A549 (cell line): ENCODE results near the gene TCEA2. TPM values are rescaled to one million over a fixed set of nuclear protein-coding genes. Genes with fewer than 3 reads are reported as not detected.

Experiments
- ATAC-seq, 2 experiments: fragments of 200-7000 bp in 1 of 2; fragments of >200 bp in 1 of 2; cut with Nextera tagmentation in 1 of 2; cut with Tn5 transposase in 1 of 2; 3 replicates each; pipeline versions ENCODE4 v1.8.0 to v1.9.1; 2018 to 2020; ENCODE audit warnings: mild to moderate bottlenecking in 1 of 2, moderate library complexity in 1 of 2
- CTCF ChIA-PET: fragments of 300-600 bp; sonication (Branson Sonifier 250); formaldehyde crosslinking; extraction: SDS; loops from one replicate; lab custom pipeline; 2021; ENCODE audit warnings: antibody characterized with exemption, inconsistent platforms; lab: Yijun Ruan, JAX
- POLR2A ChIA-PET: fragments of 350-600 bp; formaldehyde crosslinking; extraction: SDS; loops from one replicate; lab custom pipeline; 2021; ENCODE audit warnings: antibody characterized with exemption, inconsistent platforms; lab: Yijun Ruan, JAX
- DNase-seq, 2 experiments: peaks; one replicate each; pipeline versions ENCODE4 v3.0.0 to v3.0.0-alpha.2; 2011 to 2016; ENCODE audit warnings: low read depth in 1 of 2, low spot score in 1 of 2
- FAIRE-seq: peaks from 2 replicates; lab custom pipeline; 2011; peaks lifted over from hg19 to GRCh38; lab: Jason Lieb, UNC
- H3K27ac ChIP-seq, 2 experiments: fragments of >200 bp; sonication (Bioruptor Twin); formaldehyde crosslinking; 3 replicates each; pipeline ENCODE4 v1.5.1; 2016 to 2017
- H3K4me1 ChIP-seq: fragments of >200 bp; sonication (Bioruptor Twin); formaldehyde crosslinking; 3 replicates; pipeline ENCODE4 v1.6.1; 2016
- H3K4me2 ChIP-seq: fragments of >200 bp; sonication (Bioruptor Twin); formaldehyde crosslinking; 3 replicates; pipeline ENCODE4 v1.6.1; 2016
- H3K4me3 ChIP-seq: fragments of >200 bp; sonication (Bioruptor Twin); formaldehyde crosslinking; 3 replicates; pipeline ENCODE4 v1.5.1; 2016
- H3K9me3 ChIP-seq: fragments of >200 bp; sonication (Bioruptor Twin); formaldehyde crosslinking; 3 replicates; pipeline ENCODE4 v1.6.1; 2016
- ATOH8 ChIP-seq: fragments of 250-450 bp; sonication (Bioruptor Pico); IDR thresholded peaks from 2 replicates; pipeline ENCODE4 v1.5.0; 2020; ENCODE audit warnings: low read depth, mild to moderate bottlenecking, moderate library complexity
- BCL3 ChIP-seq: fragments of >200 bp; sonication (Bioruptor Twin); formaldehyde crosslinking; IDR thresholded peaks from 3 replicates; pipeline ENCODE4 v1.6.1; 2016
- CBX8 ChIP-seq: fragments of 200-600 bp; sonication (generic); IDR thresholded peaks from 2 replicates; pipeline ENCODE4 v1.6.1; 2016
- CEBPB ChIP-seq, 2 experiments: fragments of >200 bp in 1 of 2; sonication (Bioruptor Twin) in 1 of 2; formaldehyde crosslinking in 1 of 2; IDR thresholded peaks; 2 replicates each; pipeline ENCODE4 v1.6.1; 2012 to 2016
- CHD2 ChIP-seq: fragments of 150-350 bp; IDR thresholded peaks from 2 replicates; pipeline ENCODE4 v1.6.1; 2014; ENCODE audit warnings: low read length; ENCODE audit not compliant: partially characterized antibody
- CTCF ChIP-seq: fragments of >200 bp; sonication (Bioruptor Twin); formaldehyde crosslinking; IDR thresholded peaks from 3 replicates; pipeline ENCODE4 v1.5.1; 2016
- EP300 ChIP-seq, 2 experiments: fragments of >200 bp; sonication (Bioruptor Twin); formaldehyde crosslinking; IDR thresholded peaks; 2 replicates in 1 of 2; 3 replicates in 1 of 2; pipeline ENCODE4 v1.6.1; 2016 to 2017
- FOSL2 ChIP-seq, 2 experiments: fragments of 450-650 bp in 1 of 2; fragments of >200 bp in 1 of 2; sonication (Bioruptor Twin) in 1 of 2; formaldehyde crosslinking; IDR thresholded peaks; 2 replicates each; pipeline versions ENCODE4 v1.5.0 to v1.6.1; 2016 to 2020; ENCODE audit warnings: mild to moderate bottlenecking in 1 of 2, moderate library complexity in 1 of 2
- HOXA7 ChIP-seq: fragments of 250-450 bp; sonication (Bioruptor Pico); IDR thresholded peaks from 2 replicates; pipeline ENCODE4 v1.5.0; 2020; ENCODE audit warnings: mild to moderate bottlenecking, moderate library complexity
- HOXB13 ChIP-seq: fragments of 250-450 bp; sonication (Bioruptor Pico); IDR thresholded peaks from 2 replicates; pipeline ENCODE4 v1.5.0; 2020; ENCODE audit warnings: low read depth, mild to moderate bottlenecking, moderate library complexity
- KDM1A ChIP-seq: fragments of 200-600 bp; sonication (generic); IDR thresholded peaks from 2 replicates; pipeline ENCODE4 v1.6.1; 2016; ENCODE audit warnings: low read depth, mild to moderate bottlenecking
- KDM5A ChIP-seq: fragments of 200-600 bp; sonication (generic); IDR thresholded peaks from 2 replicates; pipeline ENCODE4 v1.6.1; 2016; ENCODE audit warnings: antibody characterized with exemption, mild to moderate bottlenecking
- NFE2L2 ChIP-seq: fragments of 150-350 bp; conservative IDR thresholded peaks from 2 replicates; pipeline ENCODE4 v1.6.1; 2014; ENCODE audit warnings: low read length
- NPAS2 ChIP-seq: fragments of 250-450 bp; sonication (Bioruptor Pico); IDR thresholded peaks from 2 replicates; pipeline ENCODE4 v1.8.0; 2022; ENCODE audit warnings: mild to moderate bottlenecking, moderate library complexity, borderline replicate concordance
- PHF8 ChIP-seq: fragments of 200-600 bp; sonication (generic); IDR thresholded peaks from 2 replicates; pipeline ENCODE4 v1.6.1; 2016; ENCODE audit warnings: low read depth, mild to moderate bottlenecking, antibody characterized with exemption, moderate library complexity, borderline replicate concordance
- POLR2A ChIP-seq: IDR thresholded peaks from 2 replicates; pipeline ENCODE4 v1.6.1; 2012; ENCODE audit warnings: mild to moderate bottlenecking, low read length
- RAD21 ChIP-seq, 2 experiments: fragments of >200 bp in 1 of 2; sonication (Bioruptor Twin) in 1 of 2; formaldehyde crosslinking in 1 of 2; IDR thresholded peaks in 1 of 2; conservative IDR thresholded peaks in 1 of 2; 2 replicates in 1 of 2; 3 replicates in 1 of 2; pipeline ENCODE4 v1.6.1; 2012 to 2018; ENCODE audit warnings: inconsistent platforms in 1 of 2
- SMC3 ChIP-seq: fragments of >200 bp; sonication (Bioruptor Twin); formaldehyde crosslinking; IDR thresholded peaks from 3 replicates; pipeline ENCODE4 v1.6.1; 2018; ENCODE audit warnings: inconsistent platforms
- TFCP2L1 ChIP-seq: fragments of 250-450 bp; sonication (Bioruptor Pico); IDR thresholded peaks from 2 replicates; pipeline ENCODE4 v1.5.0; 2021; ENCODE audit warnings: mild to moderate bottlenecking
- ZC3H11A ChIP-seq: fragments of 450-650 bp; IDR thresholded peaks from 2 replicates; pipeline ENCODE4 v1.6.1; 2014; ENCODE audit warnings: antibody characterized with exemption, mild to moderate bottlenecking
- ZNF302 ChIP-seq: fragments of 250-450 bp; sonication (Bioruptor Pico); IDR thresholded peaks from 2 replicates; pipeline ENCODE4 v1.9.0; 2021; ENCODE audit warnings: inconsistent platforms, mild to moderate bottlenecking, moderate library complexity
- WGBS: methylation state at CpG from one replicate; pipeline ENCODE4 v1.1.6; 2017; ENCODE audit errors: missing lambda C conversion rate; 5-methylcytosine and 5-hydroxymethylcytosine counted together
- polyA plus RNA-seq, 4 experiments: library from polyadenylated mRNA; depleted of rRNA in 3 of 4; stranded (reverse); fragments of >200 nt; fragmentation: RNase III in 1 of 4; extraction: RNeasy Plus Mini Kit Qiagen cat#74134 plus additional on column Dnase treatment in 1 of 4; gene quantifications; 2 replicates in 3 of 4; 3 replicates in 1 of 4; pipeline ENCODE4 v1.2.3, GENCODE V29; 2011 to 2017
- TF ChIP-seq, protein P1 (sequence below): IDR thresholded peaks from 2 replicates; pipeline ENCODE4 v1.6.1; 2012
- TF ChIP-seq, protein P2 (sequence below): fragments of 150-350 bp; IDR thresholded peaks from 2 replicates; pipeline ENCODE4 v1.6.1; 2014; ENCODE audit warnings: low read depth, mild to moderate bottlenecking, low read length
- TF ChIP-seq, protein P3 (sequence below): fragments of 450-650 bp; IDR thresholded peaks from 2 replicates; pipeline ENCODE4 v1.6.1; 2014; ENCODE audit warnings: antibody characterized with exemption

Gene TCEA2
- polyA plus RNA-seq, 2 of the 4 experiments (the other 2 are of a cell fraction): 11.2 to 29.8 TPM

DNA sequence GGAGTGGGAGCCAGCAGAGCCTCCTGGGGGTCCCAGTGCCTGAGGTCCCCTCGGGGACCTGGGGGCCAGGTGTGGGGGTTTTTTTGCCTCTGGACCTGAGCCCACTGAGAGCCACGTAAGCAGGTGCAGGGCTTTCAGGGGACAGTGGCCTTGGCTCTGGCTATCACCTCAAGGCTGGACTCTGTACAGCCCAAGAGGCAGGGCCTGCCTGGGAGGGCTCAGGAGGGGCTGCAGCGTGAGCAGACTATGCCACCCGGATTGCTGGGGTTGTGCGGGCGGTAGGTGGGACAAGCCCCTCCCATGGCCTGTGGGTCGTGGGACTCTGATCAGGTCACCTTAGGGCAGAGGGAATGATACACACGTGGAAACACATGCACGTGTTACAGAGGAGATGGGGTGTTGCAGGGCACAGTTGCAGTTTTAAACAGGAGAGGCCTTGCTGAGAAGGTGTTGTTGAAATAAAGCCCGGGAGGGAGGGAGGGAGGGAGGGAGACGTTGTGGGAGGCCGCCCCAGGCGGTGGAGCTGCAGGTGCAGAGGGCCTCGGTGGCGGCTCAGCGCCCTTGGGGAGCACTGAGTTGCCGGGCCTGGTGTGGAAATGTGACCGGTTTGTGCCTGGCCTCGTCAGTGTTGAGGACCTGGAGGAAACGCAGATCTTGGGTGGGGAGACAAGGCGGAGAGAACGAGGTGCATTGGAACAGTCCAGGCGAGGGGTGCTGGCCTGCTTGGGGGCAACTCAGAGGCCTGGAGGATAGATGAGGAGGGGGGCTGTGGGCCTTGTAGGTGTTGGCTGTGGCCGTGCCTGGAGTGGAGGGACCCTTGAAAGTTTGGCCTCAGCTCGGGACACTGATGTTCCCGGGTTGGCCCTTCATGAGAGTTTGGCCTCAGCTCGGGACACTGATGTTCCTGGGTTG, 2.3 kb downstream of the TCEA2 start:
- WGBS: 83% methylated on average over 25 of the region's 27 CpGs
- peak overlapping the region; percentile 99 for H3K4me2 ChIP-seq
- DNase-seq: no peak
- no peak for TF ChIP-seq EP300 (IDR thresholded peaks at IDR 0.05)
- TF ChIP-seq, all 56 proteins: peak for 0
- no peaks in the 10 kb centered on the region for H3K9me3 ChIP-seq
- FAIRE-seq (no peak), ATAC-seq (no peak)
- POLR2A ChIA-PET: interaction anchor here (1.0 kb wide), 2 partner anchors 11 to 85 kb away, joined by 3 read pairs; partner anchors contain the start of gene PRPF6
- peak overlapping the region; percentile 96 to 98; a peak in 5 of 6 replicates for H3K27ac ChIP-seq
- no peak overlapping the region for H3K4me3 ChIP-seq
- CTCF ChIA-PET: interaction anchor here (0.6 to 2.5 kb wide), 11 partner anchors 9 to 85 kb away, joined by 3 to 12 read pairs (median 5); partner anchors contain the start of gene RGS19
- peaks cover 41% of the 10 kb centered on the region for H3K4me1 ChIP-seq

DNA sequence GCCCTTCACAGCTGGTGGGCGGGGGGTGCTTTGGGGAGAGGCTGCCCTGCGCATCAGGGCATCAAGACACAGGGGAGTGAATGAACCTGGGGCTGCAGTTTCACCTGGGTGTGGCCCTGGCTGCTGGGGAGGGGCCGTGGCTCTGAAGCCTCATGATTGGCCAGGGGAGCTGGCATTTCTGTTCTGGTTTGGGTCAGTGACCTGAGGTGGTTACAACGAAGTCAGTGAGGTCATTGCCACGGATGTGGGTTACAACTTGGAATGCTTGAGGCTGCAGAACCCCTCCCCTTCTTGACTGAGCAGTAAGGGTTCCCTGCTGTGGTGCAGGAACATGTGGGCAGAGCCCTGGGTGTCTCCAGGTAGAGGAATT, 3.0 kb downstream of the TCEA2 start:
- TF ChIP-seq, protein P1, sequence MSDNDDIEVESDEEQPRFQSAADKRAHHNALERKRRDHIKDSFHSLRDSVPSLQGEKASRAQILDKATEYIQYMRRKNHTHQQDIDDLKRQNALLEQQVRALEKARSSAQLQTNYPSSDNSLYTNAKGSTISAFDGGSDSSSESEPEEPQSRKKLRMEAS: no peak
- no peak for TF ChIP-seq CTCF
- no peak for TF ChIP-seq HOXB13 (CRISPR knock-in tag)
- no peak for TF ChIP-seq NPAS2 (CRISPR knock-in tag)
- TF ChIP-seq CEBPB (IDR thresholded peaks at IDR 0.05): no peak
- TF ChIP-seq, protein P2, sequence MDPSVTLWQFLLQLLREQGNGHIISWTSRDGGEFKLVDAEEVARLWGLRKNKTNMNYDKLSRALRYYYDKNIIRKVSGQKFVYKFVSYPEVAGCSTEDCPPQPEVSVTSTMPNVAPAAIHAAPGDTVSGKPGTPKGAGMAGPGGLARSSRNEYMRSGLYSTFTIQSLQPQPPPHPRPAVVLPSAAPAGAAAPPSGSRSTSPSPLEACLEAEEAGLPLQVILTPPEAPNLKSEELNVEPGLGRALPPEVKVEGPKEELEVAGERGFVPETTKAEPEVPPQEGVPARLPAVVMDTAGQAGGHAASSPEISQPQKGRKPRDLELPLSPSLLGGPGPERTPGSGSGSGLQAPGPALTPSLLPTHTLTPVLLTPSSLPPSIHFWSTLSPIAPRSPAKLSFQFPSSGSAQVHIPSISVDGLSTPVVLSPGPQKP: no peak
- no peak for TF ChIP-seq CBX8
- no peak for TF ChIP-seq ZC3H11A
- TF ChIP-seq RAD21 (conservative IDR thresholded peaks at IDR 0.05 in 1 of 2, IDR thresholded peaks at IDR 0.05 in 1 of 2): no peak
- TF ChIP-seq ZNF302 (CRISPR knock-in tag): no peak
- no peak for TF ChIP-seq PHF8
- TF ChIP-seq KDM5A: no peak
- Histone ChIP-seq H3K4me3 (no peak overlapping the region), H3K4me1 (peaks cover 41% of the 10 kb centered on the region), H3K4me2 (peak overlapping the region; percentile 99; the same call in 2 of the 3 replicates), H3K27ac (peak overlapping the region in 1 of 2 experiments; percentile 98; a peak in 3 of 6 replicates), H3K9me3 (no peaks in the 10 kb centered on the region)
- WGBS: 33% methylated on average over 4 of the region's 5 CpGs
- no peak for FAIRE-seq
- ATAC-seq: no peak
- DNase-seq: peak in 1 of 2 experiments; percentile 61
- ChIA-PET CTCF (interaction anchor here (1.1 to 2.5 kb wide), 5 partner anchors 8 to 27 kb away, joined by 5 to 12 read pairs (median 8); partner anchors contain the start of gene RGS19), POLR2A (interaction anchor here (1.0 kb wide), 1 partner anchor 11 kb away, joined by 3 read pairs; no protein-coding TSS in a partner anchor)

DNA sequence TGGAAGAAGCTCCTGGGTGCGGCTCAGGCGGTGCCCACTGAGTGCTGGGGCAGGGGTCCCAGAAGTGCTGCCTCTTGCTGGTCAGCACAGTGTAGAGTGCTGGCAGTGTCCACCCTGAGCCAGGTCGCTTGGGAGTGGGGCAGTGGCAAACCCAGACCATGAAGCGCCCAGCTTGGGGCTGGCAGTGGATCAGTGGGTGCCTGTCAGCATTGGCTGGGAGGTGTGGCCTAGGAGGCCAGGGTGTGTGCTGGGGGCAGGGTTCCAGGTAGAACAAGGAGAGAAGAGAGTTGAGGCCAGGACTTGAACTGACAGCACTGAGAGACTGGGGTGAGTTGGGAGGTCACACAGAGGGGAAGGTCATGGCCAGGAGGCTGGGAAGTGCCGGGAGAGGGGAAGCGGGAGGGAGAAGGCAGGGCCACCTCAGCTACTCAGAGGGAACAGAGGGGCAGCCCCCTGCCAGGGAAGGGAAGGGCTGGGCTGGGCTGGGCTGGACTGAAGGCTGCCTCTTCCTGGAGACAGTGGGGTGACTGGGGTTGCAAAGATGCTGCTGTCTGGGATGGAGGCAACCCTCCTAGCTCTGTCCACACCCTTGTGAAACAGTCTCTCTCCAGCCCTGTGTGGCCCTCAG, 4.1 kb downstream of the TCEA2 start:
- Histone ChIP-seq H3K4me2 (no peak overlapping the region), H3K27ac (no peak overlapping the region), H3K4me3 (no peak overlapping the region), H3K4me1 (peaks cover 40% of the 10 kb centered on the region), H3K9me3 (no peaks in the 10 kb centered on the region)
- FAIRE-seq (no peak), DNase-seq (no peak), ATAC-seq (no peak)
- ChIA-PET POLR2A (no interaction called here), CTCF (interaction anchor here (1.1 to 2.5 kb wide), 6 partner anchors 9 to 31 kb away, joined by 4 to 12 read pairs (median 8); partner anchors contain the start of genes C20orf204 and RGS19)
- 68% methylated on average over 4 of the region's 6 CpGs for WGBS
- TF ChIP-seq FOSL2 (IDR thresholded peaks at IDR 0.05): no peak
- no peak for TF ChIP-seq FOSL2 (CRISPR knock-in tag; IDR thresholded peaks at IDR 0.05)
- no peak for TF ChIP-seq KDM1A
- no peak for TF ChIP-seq ATOH8 (CRISPR knock-in tag)
- TF ChIP-seq, protein P3, sequence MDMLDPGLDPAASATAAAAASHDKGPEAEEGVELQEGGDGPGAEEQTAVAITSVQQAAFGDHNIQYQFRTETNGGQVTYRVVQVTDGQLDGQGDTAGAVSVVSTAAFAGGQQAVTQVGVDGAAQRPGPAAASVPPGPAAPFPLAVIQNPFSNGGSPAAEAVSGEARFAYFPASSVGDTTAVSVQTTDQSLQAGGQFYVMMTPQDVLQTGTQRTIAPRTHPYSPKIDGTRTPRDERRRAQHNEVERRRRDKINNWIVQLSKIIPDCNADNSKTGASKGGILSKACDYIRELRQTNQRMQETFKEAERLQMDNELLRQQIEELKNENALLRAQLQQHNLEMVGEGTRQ: no peak
- no peak for TF ChIP-seq CEBPB (IDR thresholded peaks at IDR 0.05)
- no peak for TF ChIP-seq SMC3
- no peak for TF ChIP-seq BCL3
- TF ChIP-seq, protein P1: no peak
- no peak for TF ChIP-seq TFCP2L1 (CRISPR knock-in tag)
- TF ChIP-seq HOXA7 (CRISPR knock-in tag): no peak
- TF ChIP-seq NFE2L2: no peak
- no peak for TF ChIP-seq PHF8
- no peak for TF ChIP-seq CHD2
- no peak for TF ChIP-seq POLR2A
- no peak for TF ChIP-seq CBX8
